Measurements from ENCODE around the gene TSPOAP1.

The TSPOAP1 gene

GRCh38 chr17:58328195-58329034 lies at the start of gene TSPOAP1:
TSPOAP1 (minus strand) TSS chr17:58328795; CDS start chr17:58327920, 875 bp downstream.
- DNase-seq (ENCODE audit: low spot score): no peak

GRCh38 chr17:58377661-58378060 lies 49.1 kb upstream of the TSPOAP1 start:
- DNase-seq (ENCODE audit: low spot score): no peak

- DNase-seq (ENCODE audit: low spot score): peak; percentile 61
These were observed 48.6 kb upstream of the TSPOAP1 start for GRCh38 chr17:58377093-58377601.

GRCh38 chr17:58376472-58377000 lies 47.9 kb upstream of the TSPOAP1 start:
- DNase-seq (ENCODE audit: low spot score): no peak

- DNase-seq (ENCODE audit: low spot score): no peak
These were observed 47.2 kb upstream of the TSPOAP1 start for GRCh38 chr17:58375811-58376210.

GRCh38 chr17:58375256-58375655 lies 46.7 kb upstream of the TSPOAP1 start:
- no peak for DNase-seq (ENCODE audit: low spot score)

- no peak for DNase-seq (ENCODE audit: low spot score)
These were observed 45.3 kb upstream of the TSPOAP1 start for GRCh38 chr17:58373923-58374322.

GRCh38 chr17:58373003-58373402 lies 44.4 kb upstream of the TSPOAP1 start:
- DNase-seq (ENCODE audit: low spot score): no peak

- DNase-seq (ENCODE audit: low spot score): no peak
These were observed 42.8 kb upstream of the TSPOAP1 start for GRCh38 chr17:58371300-58371950.

GRCh38 chr17:58370716-58371115 lies 42.1 kb upstream of the TSPOAP1 start:
- no peak for DNase-seq (ENCODE audit: low spot score)

- DNase-seq (ENCODE audit: low spot score): no peak
These were observed 41.7 kb upstream of the TSPOAP1 start for GRCh38 chr17:58370309-58370708.

- no peak for DNase-seq (ENCODE audit: low spot score)
These were observed 40.8 kb upstream of the TSPOAP1 start for GRCh38 chr17:58369214-58370031.

GRCh38 chr17:58368860-58369213 lies 40.2 kb upstream of the TSPOAP1 start:
- DNase-seq (ENCODE audit: low spot score): no peak

- no peak for DNase-seq (ENCODE audit: low spot score)
These were observed 38.9 kb upstream of the TSPOAP1 start for GRCh38 chr17:58367461-58367860.

GRCh38 chr17:58365980-58366595 lies 37.5 kb upstream of the TSPOAP1 start:
- no peak for DNase-seq (ENCODE audit: low spot score)

GRCh38 chr17:58365185-58365979 lies 36.8 kb upstream of the TSPOAP1 start:
- DNase-seq (ENCODE audit: low spot score): no peak

GRCh38 chr17:58364270-58364942 lies 35.8 kb upstream of the TSPOAP1 start:
- no peak for DNase-seq (ENCODE audit: low spot score)

- DNase-seq (ENCODE audit: low spot score): no peak
These were observed 35.0 kb upstream of the TSPOAP1 start for GRCh38 chr17:58363457-58364185.

GRCh38 chr17:58362368-58363014 lies 33.9 kb upstream of the TSPOAP1 start:
- no peak for DNase-seq (ENCODE audit: low spot score)
